ENCODE measurements around the gene PAX7.

- TF ChIP-seq, protein P1, sequence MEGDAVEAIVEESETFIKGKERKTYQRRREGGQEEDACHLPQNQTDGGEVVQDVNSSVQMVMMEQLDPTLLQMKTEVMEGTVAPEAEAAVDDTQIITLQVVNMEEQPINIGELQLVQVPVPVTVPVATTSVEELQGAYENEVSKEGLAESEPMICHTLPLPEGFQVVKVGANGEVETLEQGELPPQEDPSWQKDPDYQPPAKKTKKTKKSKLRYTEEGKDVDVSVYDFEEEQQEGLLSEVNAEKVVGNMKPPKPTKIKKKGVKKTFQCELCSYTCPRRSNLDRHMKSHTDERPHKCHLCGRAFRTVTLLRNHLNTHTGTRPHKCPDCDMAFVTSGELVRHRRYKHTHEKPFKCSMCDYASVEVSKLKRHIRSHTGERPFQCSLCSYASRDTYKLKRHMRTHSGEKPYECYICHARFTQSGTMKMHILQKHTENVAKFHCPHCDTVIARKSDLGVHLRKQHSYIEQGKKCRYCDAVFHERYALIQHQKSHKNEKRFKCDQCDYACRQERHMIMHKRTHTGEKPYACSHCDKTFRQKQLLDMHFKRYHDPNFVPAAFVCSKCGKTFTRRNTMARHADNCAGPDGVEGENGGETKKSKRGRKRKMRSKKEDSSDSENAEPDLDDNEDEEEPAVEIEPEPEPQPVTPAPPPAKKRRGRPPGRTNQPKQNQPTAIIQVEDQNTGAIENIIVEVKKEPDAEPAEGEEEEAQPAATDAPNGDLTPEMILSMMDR (conservative IDR thresholded peaks at IDR 0.05), result no peak
- TF ChIP-seq ZFX (IDR thresholded peaks at IDR 0.05), result no peak
Measured at GRCh38 chr1:18636596-18637508, 6.2 kb downstream of the PAX7 start.

Data from C4-2B (cell line).